ENCODE data around the gene SLCO4A1.

Gene SLCO4A1

DNA sequence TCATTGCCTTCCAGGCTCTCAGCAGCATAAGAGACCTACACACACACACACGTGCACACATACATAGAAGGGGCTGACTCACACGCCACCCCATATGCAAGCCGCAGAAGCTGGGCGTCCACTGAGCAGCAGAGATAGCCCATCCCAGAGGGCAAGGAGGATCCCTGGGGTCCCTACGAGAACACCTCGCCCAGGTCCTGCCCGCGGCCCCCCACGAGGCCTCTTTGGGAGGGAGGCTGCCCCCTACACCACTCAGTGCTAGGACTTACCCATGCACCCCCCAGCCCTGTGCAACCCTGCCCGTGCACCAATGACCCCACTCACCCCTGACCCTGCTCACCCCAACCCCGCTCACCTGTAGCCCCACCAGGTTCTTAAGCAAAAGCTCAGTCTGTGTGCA is 45.8 kb downstream of the SLCO4A1 start:
- no peak for DNase-seq

DNA sequence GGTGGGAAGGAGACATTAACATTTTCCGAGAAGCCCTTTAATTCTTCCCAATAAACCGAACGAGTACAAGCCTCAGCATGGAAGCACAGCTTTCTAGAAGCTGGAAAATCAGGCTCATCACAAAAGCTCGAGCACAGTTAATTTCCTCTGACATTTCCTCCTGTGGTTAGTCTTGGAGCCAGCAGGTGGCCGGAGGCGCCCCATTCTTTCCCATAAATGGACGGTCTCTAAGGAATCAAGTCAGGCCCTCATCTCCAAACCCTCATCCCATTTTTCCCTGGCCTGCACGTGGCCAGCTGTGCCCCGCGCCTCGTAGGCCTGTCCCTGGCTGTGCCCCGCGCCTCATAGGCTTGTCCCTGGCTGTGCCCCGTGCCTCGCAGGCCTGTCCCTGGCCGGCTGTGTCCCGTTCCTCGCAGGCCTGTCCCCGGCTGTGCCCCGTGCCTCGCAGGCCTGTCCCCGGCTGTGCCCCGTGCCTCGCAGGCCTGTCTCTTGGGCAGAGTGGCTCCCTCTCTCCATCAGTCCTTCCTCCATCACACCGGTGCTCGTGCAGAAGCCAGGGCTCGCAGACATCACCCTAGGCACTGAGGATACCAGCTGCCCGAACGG is 46.7 kb downstream of the SLCO4A1 start:
- DNase-seq, result no peak

DNA sequence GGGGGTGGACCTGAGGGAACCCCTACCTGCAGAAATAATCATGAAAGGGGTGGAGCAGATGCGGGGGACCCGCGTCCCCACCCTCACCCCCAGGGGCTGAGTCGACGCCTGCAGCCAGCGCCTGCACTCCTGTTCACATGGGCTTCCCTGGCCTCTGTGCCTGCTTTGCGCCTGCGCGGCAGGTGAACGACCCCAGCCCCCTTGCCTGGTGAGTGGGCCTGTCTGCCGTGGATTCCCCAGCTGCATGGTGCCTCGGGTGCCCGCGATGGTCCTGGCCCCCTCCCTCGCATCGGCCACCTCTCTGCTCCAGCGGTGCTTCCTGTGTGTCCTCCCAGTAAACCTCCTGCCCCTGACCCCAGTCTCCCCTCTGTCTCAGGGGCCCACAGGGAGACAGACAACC is 47.6 kb downstream of the SLCO4A1 start:
- no peak for DNase-seq

GRCh38 chr20:62690261-62690820 is 48.0 kb downstream of the SLCO4A1 start:
- DNase-seq, result no peak

DNA sequence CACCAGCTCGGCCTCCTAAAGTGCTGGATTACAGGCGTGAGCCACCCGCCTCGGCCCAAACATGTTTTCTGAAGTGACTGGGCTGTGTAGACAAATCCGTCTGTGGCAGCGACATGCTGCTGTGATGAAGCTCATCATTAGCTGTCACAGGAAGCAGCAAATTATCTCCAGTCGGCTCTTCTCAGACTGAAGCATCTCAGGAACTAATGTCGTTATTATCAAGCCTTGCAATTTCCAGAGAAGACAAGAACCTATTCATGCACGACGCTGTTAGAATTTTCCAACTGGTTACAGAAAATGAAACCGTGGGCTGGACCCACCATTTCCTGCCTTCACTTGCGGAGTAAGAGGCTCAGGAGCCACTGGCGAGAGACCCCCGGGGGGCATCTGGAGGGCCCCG is 49.2 kb downstream of the SLCO4A1 start:
- DNase-seq, result no peak

DNA sequence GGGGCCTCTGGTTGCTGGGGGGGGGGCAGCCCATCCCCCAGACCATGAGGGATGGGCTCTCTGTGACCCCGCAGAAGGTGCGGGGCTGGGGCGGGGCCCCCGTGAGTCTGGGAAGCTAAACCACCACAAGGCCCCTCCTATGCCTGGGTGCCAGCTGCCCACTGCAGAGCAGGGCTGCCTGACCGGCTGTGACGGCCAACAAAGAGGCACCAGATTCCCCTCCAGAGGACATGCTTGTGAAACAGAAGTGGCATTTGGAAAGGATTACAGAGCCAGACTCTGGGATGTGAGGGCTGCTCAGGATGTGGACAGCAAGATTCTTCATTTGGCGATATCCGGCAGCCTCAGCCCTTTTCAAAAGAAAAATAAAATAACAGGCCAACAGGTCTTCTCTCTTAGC is 49.9 kb downstream of the SLCO4A1 start:
- no peak for DNase-seq

GRCh38 chr20:62692801-62693523 is 50.7 kb downstream of the SLCO4A1 start:
- DNase-seq, result no peak

GRCh38 chr20:62693524-62693922 is 51.2 kb downstream of the SLCO4A1 start:
- no peak for DNase-seq

- no peak for DNase-seq
Observed at GRCh38 chr20:62694106-62694505, 51.8 kb downstream of the SLCO4A1 start.

DNA sequence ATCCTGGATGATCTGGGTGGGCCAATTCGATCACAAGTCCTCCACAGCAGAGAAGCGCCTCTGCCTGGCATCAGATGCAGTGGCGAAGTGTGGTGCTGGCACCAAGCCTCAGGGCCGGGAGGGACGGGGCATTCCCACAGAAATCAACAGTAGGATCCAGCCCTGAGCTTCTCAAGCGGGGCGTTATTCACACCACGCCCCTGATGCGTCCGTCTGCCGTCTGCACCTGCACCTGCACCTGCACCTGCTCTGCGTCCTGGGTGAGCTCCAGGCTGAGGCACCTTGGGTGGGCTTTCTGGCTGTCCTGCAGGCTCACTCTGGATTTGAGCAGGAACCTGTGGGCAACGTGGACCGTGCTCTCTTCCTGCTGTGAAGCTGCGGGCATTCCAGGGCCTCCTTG is 52.6 kb downstream of the SLCO4A1 start:
- DNase-seq, result no peak

GRCh38 chr20:62695448-62696414 is 53.4 kb downstream of the SLCO4A1 start:
- DNase-seq, result no peak

GRCh38 chr20:62696434-62696957 is 54.2 kb downstream of the SLCO4A1 start:
- DNase-seq, result no peak

DNA sequence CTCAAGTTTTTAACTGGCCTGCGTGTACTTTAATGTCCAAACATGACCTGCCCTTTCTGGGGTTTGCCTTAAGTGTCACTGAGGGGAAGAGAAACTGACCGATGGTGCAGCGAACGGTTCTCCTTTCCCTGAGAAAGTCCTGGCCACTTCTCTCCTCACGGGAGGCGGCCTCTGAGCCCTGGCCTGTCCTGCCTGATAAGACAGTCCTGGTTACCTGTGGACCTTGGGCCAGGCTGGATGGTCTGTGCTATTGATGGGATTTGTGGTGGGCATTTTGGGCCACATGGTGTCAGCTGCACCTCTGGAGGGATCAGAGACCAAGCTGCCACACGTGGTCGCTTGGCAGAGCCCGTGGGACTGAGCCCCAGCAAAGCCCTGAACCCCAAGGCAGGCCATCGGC is 54.7 kb downstream of the SLCO4A1 start:
- DNase-seq, result no peak

DNA sequence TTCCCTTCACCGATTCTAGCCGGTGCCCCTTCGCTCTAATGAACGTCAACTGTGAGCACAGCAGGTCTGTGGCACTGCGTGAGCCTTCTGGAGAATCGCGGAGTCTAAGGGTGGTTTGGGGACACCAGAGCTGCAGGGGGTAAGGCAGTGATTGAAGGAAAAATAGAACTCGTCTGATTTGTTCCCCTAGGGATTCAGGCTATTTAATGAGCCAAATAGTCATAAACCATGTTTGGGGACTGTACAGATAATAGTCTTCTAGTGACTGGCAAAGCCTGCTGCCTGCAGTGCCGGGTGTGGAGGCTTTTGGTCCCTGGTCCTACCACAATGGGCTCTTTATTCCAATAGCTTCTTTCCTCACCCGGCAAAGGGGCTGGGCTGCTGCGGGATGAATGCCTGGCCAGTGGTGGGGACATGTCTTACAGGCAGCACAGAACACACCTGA is 55.2 kb downstream of the SLCO4A1 start:
- DNase-seq, result no peak

- no peak for DNase-seq
Observed at GRCh38 chr20:62698231-62698630, 55.9 kb downstream of the SLCO4A1 start.

DNA sequence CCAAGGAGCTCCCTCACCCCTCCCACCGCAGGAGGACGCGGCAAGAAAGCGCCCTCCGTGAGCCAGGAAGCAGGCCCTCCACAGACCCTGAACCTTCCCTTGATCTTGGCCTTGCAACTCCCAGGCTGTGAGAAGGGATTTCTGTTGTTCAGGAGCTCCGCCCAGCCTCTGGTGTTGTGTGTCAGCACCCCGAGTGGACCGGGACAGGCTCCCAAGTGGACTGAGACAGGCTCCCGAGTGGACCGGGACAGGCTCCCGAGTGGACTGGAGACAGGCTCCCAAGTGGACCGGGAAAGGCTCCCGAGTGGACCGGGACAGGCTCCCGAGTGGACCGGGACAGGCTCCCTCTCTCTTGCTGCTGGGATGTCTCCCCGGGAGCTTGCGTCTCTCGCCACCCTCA is 57.0 kb downstream of the SLCO4A1 start:
- no peak for DNase-seq

DNA sequence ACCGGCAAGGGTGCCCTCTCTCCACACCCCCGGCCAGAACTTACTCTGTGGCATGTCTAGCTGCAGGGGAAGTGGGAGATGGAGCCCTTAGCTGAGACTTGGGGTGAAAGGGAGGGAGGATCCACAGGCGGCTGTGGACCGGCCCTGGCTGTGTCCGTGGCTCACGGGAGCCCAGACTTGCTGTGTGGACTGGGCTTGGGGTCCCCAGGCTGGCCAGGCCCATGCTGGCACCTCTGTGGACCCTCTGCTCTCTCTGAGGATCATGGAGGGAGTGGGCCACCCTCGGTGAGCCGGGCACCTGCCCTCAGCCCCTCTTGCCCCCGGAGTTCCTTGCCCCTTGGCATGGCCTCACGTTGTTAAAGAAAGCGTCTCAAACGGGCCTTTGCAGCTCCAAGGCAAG is 57.4 kb downstream of the SLCO4A1 start:
- DNase-seq, result no peak

DNA sequence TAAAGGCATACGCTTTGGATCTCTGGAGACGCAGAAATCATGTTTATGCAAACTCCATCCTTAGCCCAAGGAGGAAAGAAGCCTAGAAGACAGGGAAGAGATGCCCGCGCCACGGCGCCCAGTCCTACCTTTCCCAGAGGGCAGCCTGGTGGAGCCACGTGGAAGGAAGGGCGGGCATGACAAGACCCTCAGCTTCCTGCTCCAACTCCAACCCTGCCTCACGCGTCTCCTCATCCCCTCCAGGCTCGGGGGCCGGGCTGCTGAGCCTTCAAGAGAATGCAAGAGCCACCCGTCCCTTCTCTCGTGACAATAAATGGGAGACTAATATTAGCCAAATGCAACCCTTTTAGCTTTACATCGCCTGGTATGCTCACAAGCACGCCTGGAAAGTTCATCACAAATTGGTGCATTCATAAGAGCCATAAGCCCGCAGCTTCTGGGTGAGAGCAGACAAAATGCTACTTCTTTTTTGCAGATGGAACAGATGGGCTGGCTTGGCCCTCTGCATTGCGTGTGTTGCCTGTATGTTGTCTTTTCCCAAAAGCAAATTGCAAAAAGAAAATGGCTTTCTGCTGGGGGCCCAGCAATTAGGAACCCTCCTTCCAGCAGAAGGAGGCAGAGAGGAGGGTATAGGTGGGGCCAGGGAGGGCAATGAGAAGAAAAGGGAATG is 58.1 kb downstream of the SLCO4A1 start:
- no peak for DNase-seq

DNA sequence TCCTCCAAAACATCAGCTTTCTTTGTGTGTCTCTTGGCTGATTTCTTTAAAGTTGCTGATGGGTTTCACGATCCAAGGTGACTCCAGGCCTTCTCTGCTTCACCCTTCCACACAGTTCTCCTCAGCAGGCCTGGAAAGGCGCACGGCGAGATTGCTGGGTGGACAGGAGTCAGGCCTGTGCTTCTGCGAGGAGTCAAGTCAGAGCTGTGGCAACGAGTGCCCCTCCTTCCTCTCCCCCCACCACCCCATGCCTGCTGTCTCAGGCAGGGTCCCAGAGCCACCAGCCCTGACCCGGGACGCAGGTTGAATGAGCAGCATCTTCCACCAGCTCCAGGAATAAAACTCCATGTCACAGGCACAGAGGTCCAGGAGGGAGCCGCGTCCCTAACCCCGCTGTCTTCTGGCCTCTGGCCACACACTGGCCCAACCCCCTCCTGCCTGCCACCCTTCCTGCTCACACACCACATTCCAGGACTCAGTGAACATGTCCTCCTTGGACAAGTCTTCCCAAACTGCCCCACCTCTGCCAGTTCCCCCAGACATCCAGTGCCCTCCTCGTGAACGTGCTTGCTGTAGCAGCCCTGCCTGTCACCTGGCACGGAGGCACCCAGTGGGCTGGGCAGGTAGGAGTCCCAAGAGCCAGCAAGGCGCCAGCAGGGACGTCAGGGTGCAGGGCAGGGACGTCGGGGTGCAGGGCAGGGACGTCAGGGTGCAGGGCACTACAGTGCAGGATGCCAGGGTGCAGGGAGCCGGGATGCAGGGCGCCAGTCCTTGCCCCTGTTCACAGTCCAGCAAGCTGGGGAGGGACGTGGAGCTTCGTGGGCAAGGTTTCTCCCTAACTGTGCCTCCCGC is 59.1 kb downstream of the SLCO4A1 start:
- DNase-seq, result no peak

- DNase-seq, result no peak
Observed at GRCh38 chr20:62702013-62702300, 59.7 kb downstream of the SLCO4A1 start.
